A673 (cell line): ENCODE data around the gene TM7SF3. TPM values are rescaled to one million over a fixed set of nuclear protein-coding genes. Genes with fewer than 3 reads are reported as not detected.
"Not testable (repeated sequence)": the region's sequence is repeated elsewhere in the genome, so short reads cannot be mapped to it uniquely, and the experiment has no call there.

Experiments used
- BruUV-seq: library from RNA; stranded (reverse); fragments of 400-500 nt; replicated peaks from 2 replicates; lab custom pipeline; 2021; lab: Mats Ljungman, UMichigan
- CTCF ChIA-PET: fragments of 300-600 bp; sonication (Branson Sonifier 250); formaldehyde crosslinking; loops from one replicate; lab custom pipeline; 2022; ENCODE audit warnings: antibody characterized with exemption; lab: Charles Lee
- POLR2A ChIA-PET: fragments of 300-600 bp; sonication (Branson Sonifier 250); formaldehyde crosslinking; loops from one replicate; lab custom pipeline; 2022; ENCODE audit warnings: antibody characterized with exemption; ENCODE audit not compliant: low non-redundant PET; lab: Charles Lee
- DNase-seq: peaks from one replicate; pipeline ENCODE4 v3.0.0-alpha.2; 2015; ENCODE audit warnings: low spot score
- H3K27ac ChIP-seq: fragments of 200-600 bp; sonication (generic); 2 replicates; pipeline ENCODE4 v1.5.1; 2016; ENCODE audit warnings: mixed run types, low read depth, mild to moderate bottlenecking, mixed read lengths, antibody characterized with exemption, low read length; ENCODE audit not compliant: poor library complexity, severe bottlenecking
- H3K27me3 ChIP-seq: fragments of 200-600 bp; sonication (generic); replicated peaks from 2 replicates; pipeline ENCODE4 v1.6.1; 2017; ENCODE audit warnings: mixed run types, low read depth, mild to moderate bottlenecking, mixed read lengths, antibody characterized with exemption, low read length; ENCODE audit not compliant: insufficient read depth, poor library complexity
- H3K36me3 ChIP-seq: fragments of 200-600 bp; sonication (generic); 2 replicates; pipeline ENCODE4 v1.6.1; 2016; ENCODE audit warnings: mixed run types, mild to moderate bottlenecking, mixed read lengths, antibody characterized with exemption, low read length; ENCODE audit not compliant: insufficient read depth, poor library complexity, severe bottlenecking
- H3K4me1 ChIP-seq: fragments of 200-600 bp; sonication (generic); 2 replicates; pipeline ENCODE4 v1.6.1; 2017; ENCODE audit warnings: mixed run types, mild to moderate bottlenecking, mixed read lengths, antibody characterized with exemption, low read length; ENCODE audit not compliant: insufficient read depth, poor library complexity, severe bottlenecking
- H3K4me3 ChIP-seq: fragments of 200-600 bp; sonication (generic); 2 replicates; pipeline ENCODE4 v1.5.1; 2016; ENCODE audit warnings: low read depth, mixed run types, mild to moderate bottlenecking, mixed read lengths, low read length; ENCODE audit not compliant: poor library complexity, severe bottlenecking
- H3K9me3 ChIP-seq: fragments of 200-600 bp; sonication (generic); 2 replicates; pipeline ENCODE4 v1.6.1; 2016; ENCODE audit warnings: mixed run types, low read depth, mild to moderate bottlenecking, mixed read lengths, antibody characterized with exemption, low read length; ENCODE audit not compliant: poor library complexity, severe bottlenecking
- EZH2 ChIP-seq: fragments of 200-600 bp; sonication (generic); IDR thresholded peaks from 2 replicates; pipeline ENCODE4 v1.6.1; 2017; ENCODE audit warnings: borderline replicate concordance, low read depth, mild to moderate bottlenecking, mixed read lengths, antibody characterized with exemption, low read length; ENCODE audit not compliant: poor library complexity, severe bottlenecking
- intact Hi-C: fragments of 100-400 bp; cut with micrococcal nuclease; formaldehyde crosslinking; loops from one replicate; pipeline ENCODE4 v1.10.0; 2022; ENCODE audit not compliant: unreplicated experiment
- total RNA-seq: library from RNA; stranded (reverse); gene quantifications from 2 replicates; pipeline ENCODE4 v1.2.3, GENCODE V29; 2021
- TF ChIP-seq, protein P1 (sequence below): fragments of 300-800, 200-600 bp; sonication (generic); conservative IDR thresholded peaks from 2 replicates; pipeline ENCODE4 v1.5.1; 2017; ENCODE audit warnings: low read depth, mild to moderate bottlenecking, antibody characterized with exemption, low read length, moderate library complexity, mixed read lengths

The TM7SF3 gene
- total RNA-seq, 1 experiment from 2014 or later: 53.5 TPM

DNA sequence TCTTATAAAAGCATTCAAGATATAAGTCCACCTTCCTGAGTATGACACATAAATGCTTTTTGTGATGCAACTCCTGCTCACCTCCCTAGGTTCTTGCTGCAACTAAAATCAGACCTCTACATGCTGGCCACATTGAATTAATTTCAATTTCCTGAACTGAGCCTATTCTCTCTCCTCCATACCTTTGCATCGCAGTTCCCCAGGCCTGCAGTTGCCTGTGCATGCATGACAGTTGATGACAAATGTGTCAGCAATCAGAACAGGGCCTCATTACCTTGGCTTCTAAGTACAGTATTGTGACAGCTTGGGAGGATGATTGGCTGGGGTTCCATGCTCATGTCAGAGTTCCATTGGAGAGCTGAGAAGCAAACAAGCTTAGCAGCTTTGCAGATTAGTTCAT, 3.9 kb upstream of the TM7SF3 start:
- H3K36me3 ChIP-seq: no peaks in the 10 kb centered on the region
- intact Hi-C loops: loop anchor here (10.0 kb wide), 1 partner anchor 687 kb away; no protein-coding TSS in a partner anchor
- H3K4me1 ChIP-seq: peaks cover 9% of the 10 kb centered on the region
- H3K27me3 ChIP-seq: no peaks in the 10 kb centered on the region
- H3K9me3 ChIP-seq: no peaks in the 10 kb centered on the region
- no peak for DNase-seq
- CTCF ChIA-PET: no interaction called here
- no peak for TF ChIP-seq EZH2
- TF ChIP-seq, protein P1, sequence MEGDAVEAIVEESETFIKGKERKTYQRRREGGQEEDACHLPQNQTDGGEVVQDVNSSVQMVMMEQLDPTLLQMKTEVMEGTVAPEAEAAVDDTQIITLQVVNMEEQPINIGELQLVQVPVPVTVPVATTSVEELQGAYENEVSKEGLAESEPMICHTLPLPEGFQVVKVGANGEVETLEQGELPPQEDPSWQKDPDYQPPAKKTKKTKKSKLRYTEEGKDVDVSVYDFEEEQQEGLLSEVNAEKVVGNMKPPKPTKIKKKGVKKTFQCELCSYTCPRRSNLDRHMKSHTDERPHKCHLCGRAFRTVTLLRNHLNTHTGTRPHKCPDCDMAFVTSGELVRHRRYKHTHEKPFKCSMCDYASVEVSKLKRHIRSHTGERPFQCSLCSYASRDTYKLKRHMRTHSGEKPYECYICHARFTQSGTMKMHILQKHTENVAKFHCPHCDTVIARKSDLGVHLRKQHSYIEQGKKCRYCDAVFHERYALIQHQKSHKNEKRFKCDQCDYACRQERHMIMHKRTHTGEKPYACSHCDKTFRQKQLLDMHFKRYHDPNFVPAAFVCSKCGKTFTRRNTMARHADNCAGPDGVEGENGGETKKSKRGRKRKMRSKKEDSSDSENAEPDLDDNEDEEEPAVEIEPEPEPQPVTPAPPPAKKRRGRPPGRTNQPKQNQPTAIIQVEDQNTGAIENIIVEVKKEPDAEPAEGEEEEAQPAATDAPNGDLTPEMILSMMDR: no peak
- no peak overlapping the region for H3K4me3 ChIP-seq
- no TSS peak for BruUV-seq
- POLR2A ChIA-PET: no interaction called here
- H3K27ac ChIP-seq: no peak overlapping the region

DNA sequence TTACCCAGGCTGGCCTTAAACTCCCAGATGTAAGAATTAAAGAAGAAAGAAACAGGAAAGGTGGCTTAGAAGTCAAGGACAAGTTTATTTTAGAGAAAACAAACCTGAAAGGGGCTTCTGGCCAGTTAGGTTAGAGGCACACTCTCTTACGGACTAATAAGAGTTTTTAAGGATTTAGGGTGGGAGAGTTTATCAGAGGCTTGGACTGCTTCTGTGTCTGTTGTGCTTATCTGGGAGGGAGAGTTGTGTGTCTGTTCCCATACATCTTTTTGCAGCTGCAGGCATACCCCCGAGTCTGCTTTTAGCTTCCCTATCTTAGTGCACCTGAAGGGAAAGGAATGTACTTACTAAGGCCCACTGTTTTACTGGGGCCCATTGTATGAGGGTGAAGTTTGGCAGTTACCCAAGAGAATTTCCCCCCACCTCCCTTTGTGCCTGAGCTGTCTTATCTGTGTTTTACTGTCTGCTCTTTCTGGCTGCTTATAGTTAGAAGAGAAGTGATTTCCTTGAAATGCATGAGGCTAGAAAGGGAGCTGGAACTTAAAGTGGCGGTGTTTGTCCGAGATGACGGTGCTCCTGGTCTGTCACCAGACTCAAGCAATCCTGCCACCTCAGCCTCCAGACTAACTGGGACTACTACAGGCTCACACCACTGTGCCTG, 3.1 kb upstream of the TM7SF3 start:
- H3K36me3 ChIP-seq, H3K27ac ChIP-seq, BruUV-seq, POLR2A ChIA-PET, H3K4me1 ChIP-seq, H3K4me3 ChIP-seq, H3K27me3 ChIP-seq, CTCF ChIA-PET, H3K9me3 ChIP-seq, DNase-seq: not testable (repeated sequence)
- intact Hi-C loops: loop anchor here (10.0 kb wide), 1 partner anchor 688 kb away; no protein-coding TSS in a partner anchor

DNA sequence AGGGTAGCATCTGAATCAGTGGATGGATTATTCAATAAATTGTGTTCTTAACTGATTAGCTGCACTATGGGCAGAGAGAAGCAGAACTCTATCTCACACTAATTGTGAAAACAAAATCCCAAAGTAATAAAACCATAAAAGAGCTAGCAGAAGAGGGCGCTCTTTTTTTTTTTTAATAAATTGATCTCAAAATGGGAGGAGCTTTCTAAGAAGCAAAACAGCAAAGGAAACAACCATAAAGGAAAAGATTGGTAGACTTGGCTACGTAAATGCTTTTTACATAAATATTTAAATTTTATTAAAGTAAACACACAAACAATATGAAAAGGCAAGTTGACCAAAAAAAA, 1.5 kb upstream of the TM7SF3 start:
- ChIA-PET CTCF (interaction anchor here (0.6 to 1.4 kb wide), 10 partner anchors 12 to 687 kb away, joined by 3 to 32 read pairs (median 6); no protein-coding TSS in a partner anchor), POLR2A (no interaction called here)
- TF ChIP-seq EZH2: no peak
- TF ChIP-seq, protein P1: peak; percentile 58
- peak; percentile 64 for DNase-seq
- Histone ChIP-seq H3K27ac (no peak overlapping the region), H3K27me3 (no peaks in the 10 kb centered on the region), H3K36me3 (no peaks in the 10 kb centered on the region), H3K9me3 (no peaks in the 10 kb centered on the region), H3K4me3 (no peak overlapping the region), H3K4me1 (peaks cover 9% of the 10 kb centered on the region)
- BruUV-seq: no TSS peak
- intact Hi-C loops: loop anchor here (1.0 to 10.0 kb wide), 4 partner anchors 127 to 689 kb away; no protein-coding TSS in a partner anchor
